ENCODE measurements around the gene GNB5.
A peak's percentile ranks its signal among the peaks of the same experiment; 100 is the strongest.

GNB5 gene

DNA sequence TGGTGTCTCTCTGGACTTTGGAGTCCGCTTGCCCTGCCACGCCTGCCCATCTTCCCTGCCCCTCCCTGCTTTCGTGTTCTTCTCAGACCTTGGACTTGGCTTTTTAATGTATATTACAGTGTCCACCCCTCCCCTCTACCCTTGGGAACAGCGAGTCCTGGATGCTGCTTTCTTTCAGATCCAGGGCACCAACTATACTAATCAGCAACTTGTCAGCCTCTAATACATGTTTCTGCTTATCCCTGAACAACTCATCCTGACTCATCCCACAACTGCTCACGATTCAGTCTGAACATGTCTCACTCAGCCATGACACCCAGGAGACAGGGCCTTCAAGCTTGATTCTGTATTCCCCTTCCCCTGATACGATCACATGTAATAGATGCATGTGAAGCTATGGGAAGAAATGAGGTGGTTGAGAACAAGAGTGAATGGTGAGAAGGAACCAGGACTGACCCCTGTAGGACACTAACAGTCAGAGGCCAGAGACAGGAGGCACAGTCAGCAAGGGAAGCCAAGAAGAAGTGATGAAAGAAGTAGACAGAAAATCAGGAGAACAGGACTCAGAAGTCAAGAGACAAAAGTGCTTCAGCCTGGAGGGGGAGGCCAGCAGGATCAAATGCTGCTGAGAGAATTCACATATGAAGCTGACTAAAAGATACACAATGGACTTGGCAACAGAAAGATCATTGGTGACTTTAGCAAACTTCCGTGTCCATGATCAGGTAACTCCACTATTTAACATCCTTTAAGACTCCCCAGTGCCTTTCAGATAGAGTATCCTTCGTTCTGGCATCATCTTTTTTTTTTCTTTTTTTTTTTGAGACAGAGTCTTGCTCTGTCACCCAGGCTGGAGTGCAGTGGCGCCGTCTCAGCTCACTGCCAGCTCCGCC, 114.1 kb downstream of the GNB5 start:
- peak overlapping the region; percentile 76 for H3K9ac ChIP-seq (ENCODE audit: low read length)
- H4K91ac ChIP-seq (ENCODE audit: low read length): peak overlapping the region; percentile 81
- peak overlapping the region; percentile 64 for H4K8ac ChIP-seq (ENCODE audit: low read length)
- peak; percentile 94 for DNase-seq
- peak overlapping the region; percentile 19 for H3K27ac ChIP-seq (ENCODE audit: low read length, poor library complexity, severe bottlenecking)
- H3K4me3 ChIP-seq (ENCODE audit: insufficient read depth in 1 of 2, low read depth in 1 of 2, low read length in 2 of 2): peak overlapping the region in 1 of 2 experiments; percentile 10
- H3K27me3 ChIP-seq (ENCODE audit: control insufficient read depth in 1 of 2, insufficient read depth in 1 of 2, low read length in 2 of 2): no peaks in the 10 kb centered on the region
- no peak overlapping the region for H3K23ac ChIP-seq (ENCODE audit: low read length in 2 of 2)
- no peaks in the 10 kb centered on the region for H3K9me3 ChIP-seq (ENCODE audit: control insufficient read depth, low read length)
- H2BK12ac ChIP-seq (ENCODE audit: low read length in 2 of 2): peak overlapping the region; percentile 51 to 92
- WGBS: 57% methylated on average over 11 of the region's 11 CpGs
- no peak overlapping the region for H2AFZ ChIP-seq (ENCODE audit: low read depth, low read length)
- peak overlapping the region; percentile 59 for H2BK120ac ChIP-seq (ENCODE audit: low read depth, low read length)
- H3K4me2 ChIP-seq (ENCODE audit: low read length, poor library complexity, severe bottlenecking): no peak overlapping the region
- no peaks in the 10 kb centered on the region for H3K36me3 ChIP-seq (ENCODE audit: control insufficient read depth in 1 of 2, insufficient read depth in 2 of 2, low read depth in 1 of 2, low read length in 2 of 2)
- H3K4me1 ChIP-seq (ENCODE audit: control insufficient read depth, insufficient read depth, low read depth, low read length): peaks cover 6% of the 10 kb centered on the region
- no peak overlapping the region for H2BK15ac ChIP-seq (ENCODE audit: low read depth, poor library complexity, severe bottlenecking)
- no peak overlapping the region for H3K14ac ChIP-seq (ENCODE audit: low read length in 2 of 2)
- peak overlapping the region in 1 of 2 experiments; percentile 59 for H3K4ac ChIP-seq (ENCODE audit: low read depth in 1 of 2, low read length in 2 of 2)
- H2AK5ac ChIP-seq (ENCODE audit: low read length, severe bottlenecking): no peak overlapping the region
- H3K18ac ChIP-seq (ENCODE audit: low read depth in 1 of 2, low read length in 2 of 2): peak overlapping the region; percentile 68 to 72
- H2BK5ac ChIP-seq (ENCODE audit: low read depth, low read length, poor library complexity, severe bottlenecking): no peak overlapping the region
- H3K79me1 ChIP-seq (replicated peaks; ENCODE audit: low read length, poor library complexity, severe bottlenecking): no peaks in the 10 kb centered on the region

- H2BK120ac ChIP-seq (ENCODE audit: low read depth, low read length): no peak overlapping the region
- H3K27me3 ChIP-seq (ENCODE audit: control insufficient read depth in 1 of 2, insufficient read depth in 1 of 2, low read length in 2 of 2): no peaks in the 10 kb centered on the region
- no peaks in the 10 kb centered on the region for H3K79me1 ChIP-seq (replicated peaks; ENCODE audit: low read length, poor library complexity, severe bottlenecking)
- H4K8ac ChIP-seq (ENCODE audit: low read length): no peak overlapping the region
- H2AFZ ChIP-seq (ENCODE audit: low read depth, low read length): no peak overlapping the region
- H3K36me3 ChIP-seq (ENCODE audit: control insufficient read depth in 1 of 2, insufficient read depth in 2 of 2, low read depth in 1 of 2, low read length in 2 of 2): peaks cover 0 to 3% of the 10 kb centered on the region in 2 experiments
- no peak overlapping the region for H3K23ac ChIP-seq (ENCODE audit: low read length in 2 of 2)
- no peak overlapping the region for H3K4me3 ChIP-seq (ENCODE audit: insufficient read depth in 1 of 2, low read depth in 1 of 2, low read length in 2 of 2)
- H3K9me3 ChIP-seq (ENCODE audit: control insufficient read depth, low read length): no peaks in the 10 kb centered on the region
- no peak overlapping the region for H2BK5ac ChIP-seq (ENCODE audit: low read depth, low read length, poor library complexity, severe bottlenecking)
- H3K4me2 ChIP-seq (ENCODE audit: low read length, poor library complexity, severe bottlenecking): no peak overlapping the region
- no peak overlapping the region for H2AK5ac ChIP-seq (ENCODE audit: low read length, severe bottlenecking)
- H3K9ac ChIP-seq (ENCODE audit: low read length): no peak overlapping the region
- no peak overlapping the region for H4K91ac ChIP-seq (ENCODE audit: low read length)
- H3K27ac ChIP-seq (ENCODE audit: low read length, poor library complexity, severe bottlenecking): no peak overlapping the region
- H2BK15ac ChIP-seq (ENCODE audit: low read depth, poor library complexity, severe bottlenecking): no peak overlapping the region
- peaks cover 1% of the 10 kb centered on the region for H3K4me1 ChIP-seq (ENCODE audit: control insufficient read depth, insufficient read depth, low read depth, low read length)
- DNase-seq: no peak
- no peak overlapping the region for H2BK12ac ChIP-seq (ENCODE audit: low read length in 2 of 2)
- no peak overlapping the region for H3K14ac ChIP-seq (ENCODE audit: low read length in 2 of 2)
- H3K18ac ChIP-seq (ENCODE audit: low read depth in 1 of 2, low read length in 2 of 2): no peak overlapping the region
- no peak overlapping the region for H3K4ac ChIP-seq (ENCODE audit: low read depth in 1 of 2, low read length in 2 of 2)
- 97% methylated on average over 10 of the region's 10 CpGs for WGBS
These were observed 119.6 kb downstream of the GNB5 start for GRCh38 chr15:52071570-52071969.

DNA sequence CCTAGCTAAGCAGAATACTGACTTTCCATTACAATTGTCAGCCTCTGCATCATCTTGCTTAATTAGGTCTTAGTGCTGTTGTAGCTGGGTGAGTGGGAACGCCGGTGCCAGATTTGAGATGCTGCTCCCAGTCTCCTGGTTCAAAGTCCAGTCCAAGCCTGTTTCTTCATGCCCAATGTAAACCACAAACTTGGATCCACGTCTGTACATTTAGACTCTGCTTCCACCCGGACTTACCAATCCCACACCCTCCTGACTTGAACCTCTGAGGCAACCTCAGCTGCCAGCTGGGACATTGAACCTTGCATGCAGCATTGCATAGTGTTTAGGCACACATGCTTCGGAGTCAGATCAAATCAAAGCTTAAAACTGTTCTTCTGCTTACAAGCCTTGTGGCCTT, 121.6 kb downstream of the GNB5 start:
- Histone ChIP-seq H4K91ac (ENCODE audit: low read length) (peak overlapping the region; percentile 45), H2AK5ac (ENCODE audit: low read length, severe bottlenecking) (no peak overlapping the region), H3K23ac (ENCODE audit: low read length in 2 of 2) (no peak overlapping the region), H2BK5ac (ENCODE audit: low read depth, low read length, poor library complexity, severe bottlenecking) (no peak overlapping the region), H3K79me1 (replicated peaks; ENCODE audit: low read length, poor library complexity, severe bottlenecking) (no peaks in the 10 kb centered on the region), H3K18ac (ENCODE audit: low read depth in 1 of 2, low read length in 2 of 2) (no peak overlapping the region), H4K8ac (ENCODE audit: low read length) (no peak overlapping the region), H2BK120ac (ENCODE audit: low read depth, low read length) (no peak overlapping the region), H3K4me2 (ENCODE audit: low read length, poor library complexity, severe bottlenecking) (no peak overlapping the region), H3K27ac (ENCODE audit: low read length, poor library complexity, severe bottlenecking) (no peak overlapping the region), H3K9ac (ENCODE audit: low read length) (no peak overlapping the region), H3K4ac (ENCODE audit: low read depth in 1 of 2, low read length in 2 of 2) (no peak overlapping the region), H3K4me3 (ENCODE audit: insufficient read depth in 1 of 2, low read depth in 1 of 2, low read length in 2 of 2) (no peak overlapping the region), H2BK12ac (ENCODE audit: low read length in 2 of 2) (no peak overlapping the region), H2AFZ (ENCODE audit: low read depth, low read length) (no peak overlapping the region), H3K36me3 (ENCODE audit: control insufficient read depth in 1 of 2, insufficient read depth in 2 of 2, low read depth in 1 of 2, low read length in 2 of 2) (peaks cover 0 to 21% of the 10 kb centered on the region in 2 experiments), H3K14ac (ENCODE audit: low read length in 2 of 2) (no peak overlapping the region), H2BK15ac (ENCODE audit: low read depth, poor library complexity, severe bottlenecking) (no peak overlapping the region), H3K9me3 (ENCODE audit: control insufficient read depth, low read length) (no peaks in the 10 kb centered on the region), H3K27me3 (ENCODE audit: control insufficient read depth in 1 of 2, insufficient read depth in 1 of 2, low read length in 2 of 2) (no peaks in the 10 kb centered on the region), H3K4me1 (ENCODE audit: control insufficient read depth, insufficient read depth, low read depth, low read length) (peaks cover 1% of the 10 kb centered on the region)
- DNase-seq: no peak
- WGBS: 92% methylated on average over 5 of the region's 5 CpGs

DNA sequence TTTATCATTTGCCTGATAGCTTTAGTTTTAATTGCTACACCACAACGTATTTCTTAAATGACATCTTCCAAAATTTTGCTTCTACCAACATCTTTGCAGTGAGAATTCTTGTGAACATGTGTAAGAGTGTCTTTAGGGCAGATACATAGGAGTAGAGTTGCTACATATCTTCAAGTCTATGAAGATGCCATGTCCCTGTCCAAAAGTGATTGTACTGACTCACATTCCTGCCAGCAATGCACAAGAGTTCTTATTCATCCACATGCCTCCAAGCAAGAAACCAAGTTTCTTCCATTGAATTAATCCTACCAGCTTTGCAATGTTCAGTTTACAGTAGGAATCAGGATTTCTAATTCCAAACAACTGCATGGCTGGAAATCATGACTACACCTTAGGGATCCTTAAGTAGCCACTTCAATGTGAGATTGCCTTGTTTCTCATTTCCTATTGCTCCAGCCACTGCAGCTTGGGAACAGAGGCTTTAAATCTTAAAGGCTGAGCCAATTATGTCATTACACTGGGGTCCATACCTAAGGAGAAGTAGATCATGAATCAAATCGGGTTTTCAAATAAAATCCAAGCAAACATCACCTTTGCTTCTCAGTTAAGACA, 123.1 kb downstream of the GNB5 start:
- Histone ChIP-seq H2BK15ac (ENCODE audit: low read depth, poor library complexity, severe bottlenecking) (no peak overlapping the region), H3K9ac (ENCODE audit: low read length) (no peak overlapping the region), H4K91ac (ENCODE audit: low read length) (no peak overlapping the region), H3K9me3 (ENCODE audit: control insufficient read depth, low read length) (no peaks in the 10 kb centered on the region), H2AK5ac (ENCODE audit: low read length, severe bottlenecking) (no peak overlapping the region), H3K27me3 (ENCODE audit: control insufficient read depth in 1 of 2, insufficient read depth in 1 of 2, low read length in 2 of 2) (no peaks in the 10 kb centered on the region), H3K27ac (ENCODE audit: low read length, poor library complexity, severe bottlenecking) (no peak overlapping the region), H2BK12ac (ENCODE audit: low read length in 2 of 2) (no peak overlapping the region), H3K14ac (ENCODE audit: low read length in 2 of 2) (no peak overlapping the region), H2BK120ac (ENCODE audit: low read depth, low read length) (no peak overlapping the region), H2AFZ (ENCODE audit: low read depth, low read length) (no peak overlapping the region), H3K4me2 (ENCODE audit: low read length, poor library complexity, severe bottlenecking) (no peak overlapping the region), H3K4me1 (ENCODE audit: control insufficient read depth, insufficient read depth, low read depth, low read length) (peaks cover 1% of the 10 kb centered on the region), H2BK5ac (ENCODE audit: low read depth, low read length, poor library complexity, severe bottlenecking) (no peak overlapping the region), H3K79me1 (replicated peaks; ENCODE audit: low read length, poor library complexity, severe bottlenecking) (peaks cover under 1% of the 10 kb centered on the region), H3K23ac (ENCODE audit: low read length in 2 of 2) (no peak overlapping the region), H3K4me3 (ENCODE audit: insufficient read depth in 1 of 2, low read depth in 1 of 2, low read length in 2 of 2) (no peak overlapping the region), H3K36me3 (ENCODE audit: control insufficient read depth in 1 of 2, insufficient read depth in 2 of 2, low read depth in 1 of 2, low read length in 2 of 2) (peaks cover 2 to 33% of the 10 kb centered on the region in 2 experiments), H4K8ac (ENCODE audit: low read length) (no peak overlapping the region), H3K18ac (ENCODE audit: low read depth in 1 of 2, low read length in 2 of 2) (no peak overlapping the region), H3K4ac (ENCODE audit: low read depth in 1 of 2, low read length in 2 of 2) (no peak overlapping the region)
- peak; percentile 34 for DNase-seq
- no CpG with 5 or more reads among the region's 2 CpGs for WGBS
